ENCODE results near the gene DOCK4.

Gene DOCK4

DNA sequence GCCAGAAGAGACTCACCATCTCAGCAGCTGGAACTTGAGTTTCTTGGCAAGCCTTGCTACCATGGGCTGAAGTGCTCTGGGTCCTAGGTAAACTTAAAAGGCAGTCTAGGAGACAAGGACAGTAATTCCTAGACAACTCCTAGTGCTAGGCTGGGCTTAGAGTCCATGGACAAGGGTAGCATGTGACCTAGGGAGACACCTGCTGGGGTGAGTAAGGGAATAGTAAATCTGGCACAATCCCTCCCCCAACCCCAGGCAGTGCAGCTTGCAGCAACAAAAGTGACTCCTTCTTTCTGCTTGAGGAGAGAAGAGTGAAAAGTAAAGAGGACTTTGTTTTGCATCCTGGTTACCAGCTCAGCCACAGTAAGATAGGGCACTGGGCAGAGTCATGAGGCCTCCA, 327.4 kb downstream of the DOCK4 start:
- Histone ChIP-seq H3K14ac (ENCODE audit: low read length in 2 of 2) (no peak overlapping the region), H3K4me3 (ENCODE audit: insufficient read depth in 1 of 2, low read depth in 1 of 2, low read length in 2 of 2) (no peak overlapping the region), H3K36me3 (ENCODE audit: control insufficient read depth in 1 of 2, insufficient read depth in 2 of 2, low read depth in 1 of 2, low read length in 2 of 2) (peaks cover 2 to 4% of the 10 kb centered on the region in 2 experiments)

GRCh38 chr7:111877931-111878330, 328.3 kb downstream of the DOCK4 start:
- Histone ChIP-seq H2BK15ac (ENCODE audit: low read depth, poor library complexity, severe bottlenecking) (no peak overlapping the region), H3K4me1 (ENCODE audit: control insufficient read depth, insufficient read depth, low read depth, low read length) (peaks cover 2% of the 10 kb centered on the region), H3K4ac (ENCODE audit: low read depth in 1 of 2, low read length in 2 of 2) (no peak overlapping the region), H3K36me3 (ENCODE audit: control insufficient read depth in 1 of 2, insufficient read depth in 2 of 2, low read depth in 1 of 2, low read length in 2 of 2) (peaks cover 0 to 4% of the 10 kb centered on the region in 2 experiments), H3K79me1 (replicated peaks; ENCODE audit: low read length, poor library complexity, severe bottlenecking) (peaks cover 8% of the 10 kb centered on the region), H2BK5ac (ENCODE audit: low read depth, low read length, poor library complexity, severe bottlenecking) (no peak overlapping the region), H2BK120ac (ENCODE audit: low read depth, low read length) (no peak overlapping the region), H4K91ac (ENCODE audit: low read length) (no peak overlapping the region), H3K23ac (ENCODE audit: low read length in 2 of 2) (no peak overlapping the region), H3K18ac (ENCODE audit: low read depth in 1 of 2, low read length in 2 of 2) (no peak overlapping the region), H3K9me3 (ENCODE audit: control insufficient read depth, low read length) (no peaks in the 10 kb centered on the region), H3K4me2 (ENCODE audit: low read length, poor library complexity, severe bottlenecking) (no peak overlapping the region), H4K8ac (ENCODE audit: low read length) (no peak overlapping the region), H3K4me3 (ENCODE audit: insufficient read depth in 1 of 2, low read depth in 1 of 2, low read length in 2 of 2) (no peak overlapping the region), H3K27me3 (ENCODE audit: control insufficient read depth in 1 of 2, insufficient read depth in 1 of 2, low read length in 2 of 2) (no peaks in the 10 kb centered on the region), H3K27ac (ENCODE audit: low read length, poor library complexity, severe bottlenecking) (no peak overlapping the region), H2BK12ac (ENCODE audit: low read length in 2 of 2) (no peak overlapping the region), H2AK5ac (ENCODE audit: low read length, severe bottlenecking) (no peak overlapping the region), H3K14ac (ENCODE audit: low read length in 2 of 2) (no peak overlapping the region), H3K9ac (ENCODE audit: low read length) (no peak overlapping the region), H2AFZ (ENCODE audit: low read depth, low read length) (no peak overlapping the region)
- 90% methylated on average over 2 of the region's 4 CpGs for WGBS
- DNase-seq: no peak

More for the DNA sequence above, 327.4 kb downstream of the DOCK4 start:
- Histone ChIP-seq H3K79me1 (replicated peaks; ENCODE audit: low read length, poor library complexity, severe bottlenecking) (peaks cover 4% of the 10 kb centered on the region), H2BK5ac (ENCODE audit: low read depth, low read length, poor library complexity, severe bottlenecking) (no peak overlapping the region), H2AFZ (ENCODE audit: low read depth, low read length) (no peak overlapping the region), H3K23ac (ENCODE audit: low read length in 2 of 2) (no peak overlapping the region), H3K4me1 (ENCODE audit: control insufficient read depth, insufficient read depth, low read depth, low read length) (no peaks in the 10 kb centered on the region), H2BK15ac (ENCODE audit: low read depth, poor library complexity, severe bottlenecking) (no peak overlapping the region), H2AK5ac (ENCODE audit: low read length, severe bottlenecking) (no peak overlapping the region), H2BK120ac (ENCODE audit: low read depth, low read length) (no peak overlapping the region), H4K8ac (ENCODE audit: low read length) (no peak overlapping the region), H3K27ac (ENCODE audit: low read length, poor library complexity, severe bottlenecking) (no peak overlapping the region), H3K9me3 (ENCODE audit: control insufficient read depth, low read length) (no peaks in the 10 kb centered on the region), H3K18ac (ENCODE audit: low read depth in 1 of 2, low read length in 2 of 2) (no peak overlapping the region), H2BK12ac (ENCODE audit: low read length in 2 of 2) (no peak overlapping the region), H3K27me3 (ENCODE audit: control insufficient read depth in 1 of 2, insufficient read depth in 1 of 2, low read length in 2 of 2) (no peaks in the 10 kb centered on the region), H3K4ac (ENCODE audit: low read depth in 1 of 2, low read length in 2 of 2) (no peak overlapping the region), H3K9ac (ENCODE audit: low read length) (no peak overlapping the region), H3K4me2 (ENCODE audit: low read length, poor library complexity, severe bottlenecking) (no peak overlapping the region), H4K91ac (ENCODE audit: low read length) (no peak overlapping the region)
- DNase-seq: no peak

- Histone ChIP-seq H2BK12ac (ENCODE audit: low read length in 2 of 2) (no peak overlapping the region), H3K4ac (ENCODE audit: low read depth in 1 of 2, low read length in 2 of 2) (no peak overlapping the region), H2AK5ac (ENCODE audit: low read length, severe bottlenecking) (no peak overlapping the region), H3K9me3 (ENCODE audit: control insufficient read depth, low read length) (no peaks in the 10 kb centered on the region), H2BK15ac (ENCODE audit: low read depth, poor library complexity, severe bottlenecking) (no peak overlapping the region), H3K4me1 (ENCODE audit: control insufficient read depth, insufficient read depth, low read depth, low read length) (peaks cover 2% of the 10 kb centered on the region), H3K36me3 (ENCODE audit: control insufficient read depth in 1 of 2, insufficient read depth in 2 of 2, low read depth in 1 of 2, low read length in 2 of 2) (peaks cover 1 to 7% of the 10 kb centered on the region in 2 experiments), H3K27ac (ENCODE audit: low read length, poor library complexity, severe bottlenecking) (no peak overlapping the region), H2BK120ac (ENCODE audit: low read depth, low read length) (no peak overlapping the region), H4K8ac (ENCODE audit: low read length) (peak overlapping the region; percentile 47), H3K14ac (ENCODE audit: low read length in 2 of 2) (no peak overlapping the region), H3K9ac (ENCODE audit: low read length) (no peak overlapping the region), H2AFZ (ENCODE audit: low read depth, low read length) (no peak overlapping the region), H3K18ac (ENCODE audit: low read depth in 1 of 2, low read length in 2 of 2) (peak overlapping the region in 1 of 2 experiments; percentile 7), H3K79me1 (replicated peaks; ENCODE audit: low read length, poor library complexity, severe bottlenecking) (peaks cover 8% of the 10 kb centered on the region), H2BK5ac (ENCODE audit: low read depth, low read length, poor library complexity, severe bottlenecking) (no peak overlapping the region), H3K4me2 (ENCODE audit: low read length, poor library complexity, severe bottlenecking) (no peak overlapping the region), H3K23ac (ENCODE audit: low read length in 2 of 2) (no peak overlapping the region), H4K91ac (ENCODE audit: low read length) (no peak overlapping the region), H3K4me3 (ENCODE audit: insufficient read depth in 1 of 2, low read depth in 1 of 2, low read length in 2 of 2) (no peak overlapping the region), H3K27me3 (ENCODE audit: control insufficient read depth in 1 of 2, insufficient read depth in 1 of 2, low read length in 2 of 2) (no peaks in the 10 kb centered on the region)
- no peak for DNase-seq
- 82% methylated on average over 1 of the region's 2 CpGs for WGBS
Measured at GRCh38 chr7:111873963-111874690, 332.1 kb downstream of the DOCK4 start.

DNA sequence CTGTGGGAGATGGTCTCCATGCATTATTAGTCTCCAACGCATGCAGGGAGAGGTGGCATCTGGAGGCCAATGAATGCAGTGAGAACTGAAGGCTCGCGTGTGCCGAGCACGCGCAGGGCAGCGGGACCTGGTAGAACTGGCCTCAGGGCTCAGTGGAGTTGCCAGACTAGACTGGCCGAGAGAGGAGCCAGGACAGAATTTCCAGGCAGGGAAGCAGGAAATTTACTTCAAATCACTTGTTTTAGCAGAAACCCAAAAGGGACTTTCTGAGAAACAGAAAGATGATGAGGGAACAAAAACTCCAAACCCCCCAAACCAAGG, 332.9 kb downstream of the DOCK4 start:
- peak overlapping the region; percentile 57 for H4K8ac ChIP-seq (ENCODE audit: low read length)
- H2BK15ac ChIP-seq (ENCODE audit: low read depth, poor library complexity, severe bottlenecking): peak overlapping the region; percentile 63
- no peak overlapping the region for H2BK12ac ChIP-seq (ENCODE audit: low read length in 2 of 2)
- 96% methylated on average over 7 of the region's 8 CpGs for WGBS
- H3K14ac ChIP-seq (ENCODE audit: low read length in 2 of 2): no peak overlapping the region
- no peak overlapping the region for H2BK5ac ChIP-seq (ENCODE audit: low read depth, low read length, poor library complexity, severe bottlenecking)
- DNase-seq: no peak
- no peak overlapping the region for H3K23ac ChIP-seq (ENCODE audit: low read length in 2 of 2)
- no peaks in the 10 kb centered on the region for H3K9me3 ChIP-seq (ENCODE audit: control insufficient read depth, low read length)
- H4K91ac ChIP-seq (ENCODE audit: low read length): peak overlapping the region; percentile 53
- peak overlapping the region; percentile 33 for H2AK5ac ChIP-seq (ENCODE audit: low read length, severe bottlenecking)
- H3K4ac ChIP-seq (ENCODE audit: low read depth in 1 of 2, low read length in 2 of 2): no peak overlapping the region
- peak overlapping the region in 1 of 2 experiments; percentile 53 for H3K18ac ChIP-seq (ENCODE audit: low read depth in 1 of 2, low read length in 2 of 2)
- no peak overlapping the region for H3K4me3 ChIP-seq (ENCODE audit: insufficient read depth in 1 of 2, low read depth in 1 of 2, low read length in 2 of 2)
- H3K27me3 ChIP-seq (ENCODE audit: control insufficient read depth in 1 of 2, insufficient read depth in 1 of 2, low read length in 2 of 2): no peaks in the 10 kb centered on the region
- no peak overlapping the region for H3K4me2 ChIP-seq (ENCODE audit: low read length, poor library complexity, severe bottlenecking)
- peaks cover 0 to 11% of the 10 kb centered on the region in 2 experiments for H3K36me3 ChIP-seq (ENCODE audit: control insufficient read depth in 1 of 2, insufficient read depth in 2 of 2, low read depth in 1 of 2, low read length in 2 of 2)
- H2AFZ ChIP-seq (ENCODE audit: low read depth, low read length): no peak overlapping the region
- peaks cover 2% of the 10 kb centered on the region for H3K4me1 ChIP-seq (ENCODE audit: control insufficient read depth, insufficient read depth, low read depth, low read length)
- peak overlapping the region; percentile 57 for H2BK120ac ChIP-seq (ENCODE audit: low read depth, low read length)
- H3K79me1 ChIP-seq (replicated peaks; ENCODE audit: low read length, poor library complexity, severe bottlenecking): peaks cover 4% of the 10 kb centered on the region
- no peak overlapping the region for H3K27ac ChIP-seq (ENCODE audit: low read length, poor library complexity, severe bottlenecking)
- no peak overlapping the region for H3K9ac ChIP-seq (ENCODE audit: low read length)
